GM15510 (cell line): ENCODE data around the gene HOXB7.

ENCODE experiments used
- POLR2A ChIP-seq: IDR thresholded peaks from 3 replicates; pipeline ENCODE4 v1.6.1; 2011; ENCODE audit warnings: borderline replicate concordance; ENCODE audit not compliant: insufficient read length; ENCODE audit errors: extremely low read depth

The HOXB7 gene

DNA sequence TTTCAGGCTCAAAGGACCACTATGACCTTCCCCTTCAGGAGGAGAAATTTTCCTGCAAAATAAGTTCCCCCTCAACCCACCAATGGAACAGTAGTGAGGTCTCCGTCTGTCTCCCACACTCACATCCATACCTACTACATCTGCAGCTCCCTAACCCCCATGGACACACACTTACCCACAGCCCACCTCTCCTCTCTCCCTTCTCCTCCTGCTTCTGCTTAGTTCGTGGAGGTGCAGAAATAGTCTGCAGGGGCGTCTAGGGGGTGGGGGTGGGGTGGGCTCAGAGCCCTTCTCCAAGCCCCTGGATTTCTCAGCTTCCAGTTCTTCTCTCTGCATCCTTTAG lies 41.6 kb downstream of the HOXB7 start:
- TF ChIP-seq POLR2A: no peak

DNA sequence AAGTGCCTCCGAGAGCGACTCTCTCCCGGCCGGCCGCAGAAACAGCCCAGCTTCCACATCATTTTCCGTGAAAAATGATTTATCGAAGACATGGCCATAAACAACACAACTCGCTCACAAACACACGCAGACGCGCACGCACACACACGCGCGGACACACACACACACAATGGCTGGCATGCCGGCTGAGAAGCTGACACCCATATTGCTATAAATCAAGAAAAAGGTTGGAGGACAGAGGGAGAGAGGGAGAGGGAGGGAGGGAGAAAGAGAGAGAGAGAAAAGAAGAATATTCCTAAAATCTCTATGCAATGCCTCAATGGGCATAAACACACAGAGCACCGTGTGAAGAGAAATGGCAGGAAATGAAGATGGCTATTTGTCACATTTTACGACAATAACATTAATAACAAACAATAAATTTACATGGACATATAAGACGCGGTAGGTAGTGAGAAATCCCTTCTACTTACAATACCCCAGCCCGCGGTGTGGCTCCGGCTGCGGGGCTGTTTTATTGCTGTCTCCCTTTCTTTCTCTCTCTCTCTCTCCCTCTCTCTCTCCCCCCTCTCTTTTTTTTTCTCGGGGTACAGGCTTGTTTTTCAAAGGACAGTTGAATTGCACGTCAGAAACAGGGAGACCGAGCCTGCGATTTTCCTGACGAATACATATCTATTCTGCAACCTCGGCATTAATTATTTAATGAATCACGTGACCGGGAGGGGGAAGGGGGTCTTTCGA lies 42.1 kb downstream of the HOXB7 start:
- no peak for TF ChIP-seq POLR2A

- TF ChIP-seq POLR2A: no peak
Measured at GRCh38 chr17:48567646-48568354, 43.0 kb downstream of the HOXB7 start.

- TF ChIP-seq POLR2A: no peak
Measured at GRCh38 chr17:48567209-48567608, 43.6 kb downstream of the HOXB7 start.

GRCh38 chr17:48566717-48567116 lies 44.1 kb downstream of the HOXB7 start:
- no peak for TF ChIP-seq POLR2A

- TF ChIP-seq POLR2A: no peak
Measured at GRCh38 chr17:48565925-48566710, 44.7 kb downstream of the HOXB7 start.

- TF ChIP-seq POLR2A: no peak
Measured at GRCh38 chr17:48565022-48565554, 45.7 kb downstream of the HOXB7 start.

DNA sequence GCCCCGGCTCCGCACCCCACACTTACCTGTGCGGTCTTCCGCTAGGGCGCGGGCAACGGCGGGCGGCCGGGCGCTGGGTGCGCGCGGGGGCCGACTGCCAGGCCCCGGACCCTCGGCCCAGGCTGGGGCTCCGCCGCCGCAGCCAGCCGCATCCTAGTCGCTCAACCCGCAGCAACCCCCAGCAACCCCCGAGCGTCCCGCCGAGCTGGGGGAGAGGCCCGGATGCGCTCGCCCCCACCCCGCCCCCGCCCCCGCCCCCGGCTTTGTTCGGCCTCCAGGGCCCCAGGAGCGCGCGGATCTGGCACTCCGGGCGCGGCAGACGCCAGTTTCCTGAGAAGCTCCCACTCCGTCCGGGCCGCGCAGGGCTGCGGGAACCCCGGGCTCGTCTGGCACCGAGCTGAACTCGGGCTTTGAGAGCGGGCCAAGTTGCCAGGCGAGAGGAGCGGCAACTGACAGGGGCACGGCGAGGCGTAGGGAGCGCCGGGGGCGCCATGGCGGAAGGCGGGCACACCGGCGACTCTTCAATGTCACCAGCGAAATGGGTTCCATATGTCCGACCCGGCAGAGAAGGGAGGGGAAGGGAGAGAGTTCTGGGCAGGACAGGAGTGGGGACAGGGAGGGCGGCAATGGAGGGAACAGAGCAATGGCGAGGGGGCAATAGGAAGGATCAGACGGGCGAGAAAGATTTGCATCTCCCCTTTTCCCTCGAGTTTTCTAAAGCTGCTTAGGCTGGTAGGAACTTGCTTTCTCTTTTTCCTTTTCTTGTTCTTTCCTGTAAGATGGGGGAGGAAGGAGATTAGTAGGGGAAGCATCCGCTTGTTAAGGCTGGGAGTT lies 46.4 kb downstream of the HOXB7 start:
- TF ChIP-seq POLR2A: no peak

DNA sequence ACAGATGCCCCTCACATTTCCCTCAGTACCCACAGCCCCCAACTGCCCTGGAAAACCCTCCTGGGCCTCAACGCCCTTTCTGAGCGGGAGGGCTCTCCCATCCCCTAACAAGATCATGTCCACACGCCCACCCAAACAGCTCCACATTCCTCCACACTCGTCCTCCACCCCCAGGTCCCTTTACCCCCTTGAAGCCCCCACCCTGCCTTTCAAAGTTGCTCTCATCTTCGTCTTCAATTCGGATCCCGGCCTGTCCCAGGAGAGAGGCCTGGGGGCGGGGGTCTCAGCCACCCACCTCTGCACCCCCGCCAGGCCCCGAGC lies 47.0 kb downstream of the HOXB7 start:
- no peak for TF ChIP-seq POLR2A

DNA sequence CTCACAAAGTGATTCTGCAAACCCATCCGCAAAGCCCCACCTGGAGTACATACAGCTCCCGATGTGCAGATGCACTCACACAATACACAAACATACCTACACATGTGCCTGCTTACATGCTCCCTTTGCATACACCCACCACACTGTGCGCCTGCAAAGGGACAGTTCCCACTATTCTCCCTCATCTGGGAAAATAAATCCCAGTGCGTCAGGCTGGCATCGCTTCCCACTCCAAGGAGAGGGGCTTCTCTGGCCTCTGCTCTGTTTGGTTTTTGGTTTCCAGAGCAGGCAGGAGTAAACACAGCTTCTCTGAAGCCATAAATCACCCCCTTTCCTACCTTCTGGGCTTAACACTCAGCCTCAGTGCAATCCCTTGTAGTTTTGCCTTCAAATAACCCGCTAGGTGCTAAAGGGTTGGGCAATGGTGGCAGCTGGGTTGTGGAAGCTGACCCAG lies 47.4 kb downstream of the HOXB7 start:
- TF ChIP-seq POLR2A: no peak

DNA sequence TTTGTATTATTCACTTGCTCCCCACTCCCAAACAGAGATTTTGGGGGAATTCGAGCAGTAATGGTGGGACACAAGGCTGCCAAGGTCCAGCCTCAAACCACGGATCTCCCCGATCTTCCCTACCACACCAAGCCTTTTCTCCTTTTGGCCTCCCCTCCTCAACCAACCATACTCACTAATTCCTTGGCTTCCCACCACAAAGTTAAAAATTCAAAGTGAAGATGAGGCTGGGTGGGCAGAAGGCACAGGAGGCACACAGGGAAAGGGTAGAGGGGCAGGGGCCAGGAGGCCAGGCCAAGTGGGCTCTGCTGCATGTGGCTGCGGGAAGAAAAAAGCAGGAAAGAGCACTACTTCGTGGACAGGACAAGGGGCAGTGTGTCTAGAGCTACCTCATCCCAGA lies 47.9 kb downstream of the HOXB7 start:
- TF ChIP-seq POLR2A: no peak

DNA sequence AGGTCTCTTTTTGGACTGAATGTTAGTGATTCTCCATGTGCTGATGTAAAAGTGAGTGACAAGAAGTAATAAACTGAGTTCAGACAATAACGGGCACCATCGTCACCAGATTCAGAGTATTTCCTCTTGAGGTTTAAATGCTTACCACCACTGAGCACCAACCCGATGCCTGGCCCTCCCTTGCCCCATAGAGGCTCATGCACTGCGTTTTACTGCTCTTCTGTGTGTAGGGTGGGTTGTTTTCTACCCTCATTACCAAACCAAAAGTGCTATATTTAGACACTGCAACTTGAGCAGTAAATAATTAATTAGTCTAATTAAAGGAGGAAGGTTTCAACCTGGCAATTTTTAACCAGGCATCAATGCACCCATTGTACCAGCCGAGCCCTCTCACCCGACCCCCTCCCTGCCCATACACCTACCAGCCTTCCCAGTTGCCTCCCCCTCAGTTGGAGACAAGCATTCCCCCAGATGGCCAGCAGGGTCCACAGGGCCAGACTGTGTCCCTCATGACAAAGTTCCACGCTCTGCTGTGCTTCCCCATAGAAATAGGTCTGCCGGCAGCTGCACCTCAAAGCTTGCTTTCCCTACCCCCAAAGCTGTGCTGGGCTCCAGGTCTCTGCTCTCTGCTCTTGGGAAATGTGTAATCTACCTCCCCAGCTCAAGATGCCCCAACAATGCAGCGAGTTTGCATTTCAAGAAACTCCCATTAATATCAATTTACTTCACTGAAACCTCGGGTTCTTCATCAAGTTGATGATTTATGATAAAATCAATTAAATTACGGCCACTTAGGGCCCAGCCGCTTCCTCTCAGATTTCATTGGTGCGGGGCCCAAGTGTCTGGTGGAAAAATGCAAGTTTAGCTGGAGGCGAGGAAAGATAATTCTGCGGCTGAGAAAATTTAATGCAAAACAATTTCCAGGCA lies 48.7 kb downstream of the HOXB7 start:
- TF ChIP-seq POLR2A: no peak
